AG10803 (cell line): Measurements from ENCODE around the gene CNTNAP2.

Experiments
- DNase-seq: peaks from one replicate; pipeline ENCODE4 v3.0.0; 2010; ENCODE audit warnings: low read depth
- H3K4me3 ChIP-seq: 2 replicates; pipeline ENCODE4 v1.5.1; 2011; ENCODE audit warnings: mild to moderate bottlenecking, low read length, control low read depth
- CTCF ChIP-seq: conservative IDR thresholded peaks from 2 replicates; pipeline ENCODE4 v1.5.1; 2011; ENCODE audit warnings: mild to moderate bottlenecking, low read length, control low read depth, inconsistent platforms

The CNTNAP2 gene

GRCh38 chr7:148334959-148335577 is 2218.5 kb downstream of the CNTNAP2 start:
- peak; percentile 1 for DNase-seq
- TF ChIP-seq CTCF, result no peak
- no peak overlapping the region for H3K4me3 ChIP-seq

DNA sequence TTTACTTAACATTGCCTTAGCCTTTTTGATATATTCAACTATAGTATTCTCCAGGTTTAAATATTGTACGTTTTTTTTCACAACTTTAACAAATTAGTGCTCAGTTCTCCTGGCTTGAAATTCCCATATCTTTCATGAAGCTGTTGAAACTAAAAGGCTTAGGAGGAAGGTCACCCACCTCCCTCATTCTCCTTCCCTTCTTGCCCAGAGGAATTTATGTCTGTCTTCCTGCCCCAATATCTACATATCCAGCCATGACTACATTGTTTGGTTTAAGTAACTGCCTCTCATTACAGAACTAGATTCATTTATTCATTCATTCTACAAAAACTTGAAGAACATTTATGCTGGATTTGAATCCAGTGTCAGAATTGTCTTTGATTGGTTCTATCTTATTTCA is 2219.2 kb downstream of the CNTNAP2 start:
- TF ChIP-seq CTCF, result no peak
- H3K4me3 ChIP-seq, result no peak overlapping the region
- DNase-seq, result no peak

- no peak overlapping the region for H3K4me3 ChIP-seq
- no peak for DNase-seq
- no peak for TF ChIP-seq CTCF
Observed at GRCh38 chr7:148336411-148336810, 2219.8 kb downstream of the CNTNAP2 start.

- H3K4me3 ChIP-seq, result no peak overlapping the region
- DNase-seq, result no peak
- no peak for TF ChIP-seq CTCF
Observed at GRCh38 chr7:148337246-148337965, 2220.8 kb downstream of the CNTNAP2 start.

GRCh38 chr7:148337995-148338747 is 2221.6 kb downstream of the CNTNAP2 start:
- no peak for DNase-seq
- H3K4me3 ChIP-seq, result no peak overlapping the region
- no peak for TF ChIP-seq CTCF

- no peak overlapping the region for H3K4me3 ChIP-seq
- DNase-seq, result no peak
- no peak for TF ChIP-seq CTCF
Observed at GRCh38 chr7:148340438-148341280, 2224.1 kb downstream of the CNTNAP2 start.
